ENCODE measurements around the gene PRKX.

DNA sequence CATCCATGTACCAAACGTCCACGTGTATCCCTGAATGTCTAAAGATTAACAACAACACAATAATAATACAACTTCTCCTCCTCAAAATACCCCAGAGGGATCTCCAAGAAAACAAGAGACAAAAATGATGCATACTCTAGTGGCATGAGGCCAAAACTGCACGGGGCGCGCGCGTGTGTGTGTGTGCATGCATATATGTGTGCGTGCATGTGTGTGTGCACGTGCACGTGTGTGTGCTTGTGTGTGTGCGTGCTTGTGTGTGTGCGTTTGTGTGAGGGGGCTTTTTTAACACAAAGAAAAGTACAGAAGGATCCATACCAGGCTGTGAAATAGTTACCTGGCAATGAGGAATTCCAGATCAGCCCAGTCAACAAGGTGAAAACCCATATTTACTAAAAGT is 48.5 kb downstream of the PRKX start:
- TF ChIP-seq CTCF (IDR thresholded peaks at IDR 0.05; ENCODE audit: low read length) (no peak), EZH2 (IDR thresholded peaks at IDR 0.05; ENCODE audit: borderline replicate concordance, low read length) (no peak)
